Trophoblast cell (in vitro differentiated cells and primary cell): ENCODE measurements around the gene CNPY1.

Source experiments
- DNase-seq, 2 donors: peaks; one replicate each; pipeline ENCODE4 v3.0.0-alpha.2; 2016
- H2AFZ ChIP-seq: 2 replicates; pipeline ENCODE4 v1.6.1; 2013; ENCODE audit warnings: low read length, moderate library complexity, mild to moderate bottlenecking; ENCODE audit not compliant: insufficient read depth, poor library complexity
- H2AK5ac ChIP-seq: 2 replicates; pipeline ENCODE4 v1.6.1; 2013; ENCODE audit warnings: mild to moderate bottlenecking, low read length
- H2BK120ac ChIP-seq: 2 replicates; pipeline ENCODE4 v1.6.1; 2013; ENCODE audit warnings: low read length, mild to moderate bottlenecking, moderate library complexity; ENCODE audit not compliant: insufficient read depth, poor library complexity
- H2BK12ac ChIP-seq: 2 replicates; pipeline ENCODE4 v1.6.1; 2013; ENCODE audit warnings: mild to moderate bottlenecking, low read length, moderate library complexity
- H2BK5ac ChIP-seq: 2 replicates; pipeline ENCODE4 v1.6.1; 2013; ENCODE audit warnings: low read length, low read depth, moderate library complexity, mild to moderate bottlenecking; ENCODE audit not compliant: poor library complexity
- H3K14ac ChIP-seq: 2 replicates; pipeline ENCODE4 v1.6.1; 2013; ENCODE audit warnings: mild to moderate bottlenecking, low read length
- H3K18ac ChIP-seq: 2 replicates; pipeline ENCODE4 v1.6.1; 2013; ENCODE audit warnings: mild to moderate bottlenecking, low read length
- H3K23ac ChIP-seq: 2 replicates; pipeline ENCODE4 v1.6.1; 2013; ENCODE audit warnings: low read length
- H3K27ac ChIP-seq: 2 replicates; pipeline ENCODE4 v1.5.1; 2013; ENCODE audit warnings: low read depth, mild to moderate bottlenecking, inconsistent platforms, low read length, moderate library complexity
- H3K27me3 ChIP-seq: 2 replicates; pipeline ENCODE4 v1.6.1; 2013; ENCODE audit warnings: inconsistent platforms, mild to moderate bottlenecking, low read length, moderate library complexity; ENCODE audit not compliant: insufficient read depth
- H3K36me3 ChIP-seq, 2 experiments: 1 replicate in 1 of 2; 2 replicates in 1 of 2; pipeline ENCODE4 v1.6.1; 2013; ENCODE audit warnings: low read length in 2 of 2, mild to moderate bottlenecking in 2 of 2, moderate library complexity in 1 of 2; ENCODE audit not compliant: insufficient read depth in 2 of 2, control insufficient read depth in 1 of 2
- H3K4ac ChIP-seq: 2 replicates; pipeline ENCODE4 v1.6.1; 2013; ENCODE audit warnings: low read depth, mild to moderate bottlenecking, low read length, moderate library complexity
- H3K4me1 ChIP-seq, 2 experiments: 1 replicate in 1 of 2; 2 replicates in 1 of 2; pipeline ENCODE4 v1.6.1; 2013; ENCODE audit warnings: low read length in 2 of 2, mild to moderate bottlenecking in 2 of 2, moderate library complexity in 1 of 2; ENCODE audit not compliant: insufficient read depth in 2 of 2, control insufficient read depth in 1 of 2
- H3K4me2 ChIP-seq: 2 replicates; pipeline ENCODE4 v1.6.1; 2013; ENCODE audit warnings: inconsistent platforms, mild to moderate bottlenecking, low read length, moderate library complexity
- H3K4me3 ChIP-seq: 2 replicates; pipeline ENCODE4 v1.5.1; 2013; ENCODE audit warnings: mild to moderate bottlenecking, low read depth, low read length, inconsistent platforms
- H3K79me1 ChIP-seq: one replicate; pipeline ENCODE4 v1.6.1; 2013; ENCODE audit warnings: low read length
- H3K79me2 ChIP-seq: 2 replicates; pipeline ENCODE4 v1.6.1; 2013; ENCODE audit warnings: low read length, mild to moderate bottlenecking; ENCODE audit not compliant: control insufficient read depth, insufficient read depth, poor library complexity
- H3K9ac ChIP-seq: 2 replicates; pipeline ENCODE4 v1.6.1; 2013; ENCODE audit warnings: mild to moderate bottlenecking, low read length
- H3K9me3 ChIP-seq: 2 replicates; pipeline ENCODE4 v1.6.1; 2013; ENCODE audit warnings: low read depth, mild to moderate bottlenecking, control low read depth, inconsistent platforms, low read length; ENCODE audit not compliant: insufficient read depth
- H4K12ac ChIP-seq: 2 replicates; pipeline ENCODE4 v1.6.1; 2013; ENCODE audit warnings: low read depth, mild to moderate bottlenecking, low read length, moderate library complexity
- H4K8ac ChIP-seq: 2 replicates; pipeline ENCODE4 v1.6.1; 2013; ENCODE audit warnings: low read depth, mild to moderate bottlenecking, low read length, moderate library complexity
- H4K91ac ChIP-seq: one replicate; pipeline ENCODE4 v1.6.1; 2013; ENCODE audit warnings: low read depth, mild to moderate bottlenecking, low read length, moderate library complexity
- WGBS: extraction: QIAGEN DNeasy Blood & Tissue Kit; methylation state at CpG from one replicate; pipeline ENCODE4 v1.1.7; 2013; ENCODE audit warnings: missing lambda C conversion rate; ENCODE audit not compliant: insufficient read length, insufficient coverage; ENCODE audit errors: extremely low coverage; 5-methylcytosine and 5-hydroxymethylcytosine counted together

CNPY1 gene

GRCh38 chr7:155541986-155542675 lies 4.2 kb downstream of the CNPY1 start:
- no peak overlapping the region for H3K23ac ChIP-seq
- no peak for DNase-seq
- H3K4me3 ChIP-seq = no peak overlapping the region
- no peak overlapping the region for H3K4me2 ChIP-seq
- WGBS = no CpG with 5 or more reads among the region's 19 CpGs
- H3K27ac ChIP-seq = no peak overlapping the region
- H2AK5ac ChIP-seq = no peak overlapping the region
- no peaks in the 10 kb centered on the region for H3K36me3 ChIP-seq
- H4K91ac ChIP-seq = no peak overlapping the region
- no peaks in the 10 kb centered on the region for H3K4me1 ChIP-seq
- no peak overlapping the region for H4K12ac ChIP-seq
- no peak overlapping the region for H3K9ac ChIP-seq
- no peaks in the 10 kb centered on the region for H3K79me1 ChIP-seq
- H2BK120ac ChIP-seq = no peak overlapping the region
- no peak overlapping the region for H3K4ac ChIP-seq
- H2BK12ac ChIP-seq = no peak overlapping the region
- no peak overlapping the region for H2AFZ ChIP-seq
- no peak overlapping the region for H4K8ac ChIP-seq
- no peak overlapping the region for H3K14ac ChIP-seq
- peaks cover 5% of the 10 kb centered on the region for H3K9me3 ChIP-seq
- no peaks in the 10 kb centered on the region for H3K79me2 ChIP-seq
- H3K18ac ChIP-seq = no peak overlapping the region
- H2BK5ac ChIP-seq = no peak overlapping the region
- H3K27me3 ChIP-seq = no peaks in the 10 kb centered on the region

GRCh38 chr7:155540553-155540952 lies 5.8 kb downstream of the CNPY1 start:
- Histone ChIP-seq H2AK5ac (no peak overlapping the region), H4K12ac (no peak overlapping the region), H3K4me3 (no peak overlapping the region), H2BK12ac (no peak overlapping the region), H3K4me1 (no peaks in the 10 kb centered on the region), H3K79me2 (no peaks in the 10 kb centered on the region), H3K79me1 (no peaks in the 10 kb centered on the region), H2BK5ac (no peak overlapping the region), H4K91ac (no peak overlapping the region), H4K8ac (no peak overlapping the region), H3K4me2 (no peak overlapping the region), H3K27ac (no peak overlapping the region), H2AFZ (no peak overlapping the region), H2BK120ac (no peak overlapping the region), H3K9ac (no peak overlapping the region), H3K23ac (no peak overlapping the region), H3K14ac (no peak overlapping the region), H3K9me3 (peaks cover 2% of the 10 kb centered on the region), H3K27me3 (peaks cover under 1% of the 10 kb centered on the region), H3K36me3 (no peaks in the 10 kb centered on the region), H3K4ac (no peak overlapping the region), H3K18ac (no peak overlapping the region)
- no CpG with 5 or more reads among the region's 12 CpGs for WGBS
- DNase-seq = no peak

- WGBS = no CpG with 5 or more reads among the region's 9 CpGs
These were observed 8.1 kb downstream of the CNPY1 start for GRCh38 chr7:155538293-155538692.

GRCh38 chr7:155536451-155536850 lies 9.9 kb downstream of the CNPY1 start:
- Histone ChIP-seq H3K27me3 (peaks cover 25% of the 10 kb centered on the region), H3K18ac (no peak overlapping the region), H2BK5ac (no peak overlapping the region), H3K4ac (no peak overlapping the region), H2BK12ac (no peak overlapping the region), H3K79me2 (no peaks in the 10 kb centered on the region), H4K91ac (no peak overlapping the region), H3K36me3 (no peaks in the 10 kb centered on the region), H3K9me3 (peaks cover 5% of the 10 kb centered on the region), H3K27ac (no peak overlapping the region), H3K23ac (no peak overlapping the region), H2AK5ac (no peak overlapping the region), H3K9ac (no peak overlapping the region), H4K8ac (no peak overlapping the region), H2BK120ac (no peak overlapping the region), H3K79me1 (no peaks in the 10 kb centered on the region), H3K4me3 (no peak overlapping the region), H3K4me1 (no peaks in the 10 kb centered on the region), H3K4me2 (no peak overlapping the region), H3K14ac (no peak overlapping the region), H4K12ac (no peak overlapping the region), H2AFZ (no peak overlapping the region)
- no peak for DNase-seq
- no CpG with 5 or more reads among the region's 8 CpGs for WGBS

More at GRCh38 chr7:155538293-155538692, 8.1 kb downstream of the CNPY1 start:
- DNase-seq = no peak
- Histone ChIP-seq H4K8ac (no peak overlapping the region), H2AK5ac (no peak overlapping the region), H3K14ac (no peak overlapping the region), H2BK120ac (no peak overlapping the region), H3K9me3 (peaks cover 5% of the 10 kb centered on the region), H4K12ac (no peak overlapping the region), H3K4me1 (no peaks in the 10 kb centered on the region), H2BK12ac (no peak overlapping the region), H3K23ac (no peak overlapping the region), H3K36me3 (no peaks in the 10 kb centered on the region), H3K27me3 (peaks cover 16% of the 10 kb centered on the region), H3K4me3 (no peak overlapping the region), H2AFZ (no peak overlapping the region), H3K79me2 (no peaks in the 10 kb centered on the region), H4K91ac (no peak overlapping the region), H2BK5ac (no peak overlapping the region), H3K4ac (no peak overlapping the region), H3K18ac (no peak overlapping the region), H3K27ac (no peak overlapping the region), H3K4me2 (no peak overlapping the region), H3K9ac (no peak overlapping the region), H3K79me1 (no peaks in the 10 kb centered on the region)
